Endothelial cell of umbilical vein (primary cell): ENCODE measurements around the gene KASH5. TPM values are rescaled to one million over a fixed set of nuclear protein-coding genes. Genes with fewer than 3 reads are reported as not detected.

Experiments
- BruUV-seq: library from RNA; stranded (reverse); fragments of 400-500 nt; replicated peaks from 2 replicates; lab custom pipeline; 2021; lab: Mats Ljungman, UMichigan
- CTCF ChIA-PET: fragments of 300-600, 350-600 bp; sonication (Branson Sonifier 250); formaldehyde crosslinking; loops from one replicate; lab custom pipeline; 2021; ENCODE audit warnings: antibody characterized with exemption, inconsistent platforms; lab: Charles Lee
- POLR2A ChIA-PET: fragments of 300-600, 350-600 bp; sonication (Branson Sonifier 250); formaldehyde crosslinking; loops from one replicate; lab custom pipeline; 2021; ENCODE audit warnings: antibody characterized with exemption, inconsistent platforms; lab: Charles Lee
- DNase-seq: peaks from one replicate; pipeline ENCODE4 v3.0.0-alpha.2; 2011; ENCODE audit warnings: low read depth, low spot score
- FAIRE-seq: peaks from 2 replicates; lab custom pipeline; 2011; peaks lifted over from hg19 to GRCh38; lab: Jason Lieb, UNC
- H2AFZ ChIP-seq: 2 replicates; pipeline ENCODE4 v1.6.0; 2012; ENCODE audit warnings: low read depth, low read length, control low read depth, inconsistent platforms
- H3K27ac ChIP-seq: 2 replicates; pipeline ENCODE4 v1.5.1; 2011; ENCODE audit warnings: low read depth, mild to moderate bottlenecking, control low read depth, low read length, moderate library complexity; ENCODE audit not compliant: insufficient read depth
- H3K27me3 ChIP-seq, 2 experiments: 2 replicates each; pipeline versions ENCODE4 v1.6.0 to v1.6.1; 2011; ENCODE audit warnings: low read length in 2 of 2, mixed read lengths in 1 of 2; ENCODE audit not compliant: control insufficient read depth in 2 of 2, insufficient read depth in 2 of 2
- H3K36me3 ChIP-seq, 2 experiments: 2 replicates in 1 of 2; 3 replicates in 1 of 2; pipeline ENCODE4 v1.5.1; 2011; ENCODE audit warnings: low read length in 2 of 2, mild to moderate bottlenecking in 1 of 2, moderate library complexity in 1 of 2; ENCODE audit not compliant: control insufficient read depth in 2 of 2, insufficient read depth in 2 of 2; ENCODE audit errors: extremely low read depth in 1 of 2
- H3K4me1 ChIP-seq: 3 replicates; pipeline ENCODE4 v1.5.1; 2011; ENCODE audit warnings: mild to moderate bottlenecking, low read length; ENCODE audit not compliant: control insufficient read depth, insufficient read depth; ENCODE audit errors: extremely low read depth
- H3K4me2 ChIP-seq: 2 replicates; pipeline ENCODE4 v1.6.1; 2011; ENCODE audit warnings: low read length, control low read depth, mixed read lengths; ENCODE audit not compliant: insufficient read depth
- H3K4me3 ChIP-seq, 3 experiments: fragments of 200-600 bp in 1 of 3; sonication (generic), shearing (Covaris generic) in 1 of 3; replicated peaks in 1 of 3; 2 replicates each; pipeline ENCODE4 v1.5.1; 2011 to 2016; ENCODE audit warnings: control low read depth in 3 of 3, low read length in 3 of 3, mild to moderate bottlenecking in 2 of 3, inconsistent platforms in 1 of 3, low read depth in 1 of 3, moderate library complexity in 1 of 3; ENCODE audit not compliant: insufficient read depth in 1 of 3
- H3K79me2 ChIP-seq: 2 replicates; pipeline ENCODE4 v1.6.0; 2012; ENCODE audit warnings: low read length, inconsistent platforms; ENCODE audit not compliant: control insufficient read depth, insufficient read depth
- H3K9ac ChIP-seq: replicated peaks from 2 replicates; pipeline ENCODE3; 2011; ENCODE audit warnings: low read length, control low read depth; ENCODE audit not compliant: insufficient read depth; ENCODE audit errors: extremely low read depth
- H3K9me1 ChIP-seq: replicated peaks from 3 replicates; pipeline ENCODE4 v1.6.0; 2011; ENCODE audit warnings: mild to moderate bottlenecking, low read length; ENCODE audit not compliant: control insufficient read depth, insufficient read depth; ENCODE audit errors: extremely low read depth
- H3K9me3 ChIP-seq: replicated peaks from 2 replicates; pipeline ENCODE4 v1.5.1; 2012; ENCODE audit warnings: low read length, inconsistent platforms; ENCODE audit not compliant: control insufficient read depth, insufficient read depth
- H4K20me1 ChIP-seq: replicated peaks from 2 replicates; pipeline ENCODE3; 2011; ENCODE audit warnings: mild to moderate bottlenecking, low read length; ENCODE audit not compliant: control insufficient read depth, insufficient read depth; ENCODE audit errors: extremely low read depth
- CTCF ChIP-seq, 2 donors: IDR thresholded peaks; 1 replicate in 1 of 2; 2 replicates in 1 of 2; pipeline ENCODE4 v1.5.1; 2011; ENCODE audit warnings: low read length in 2 of 2, mild to moderate bottlenecking in 2 of 2, moderate library complexity in 2 of 2, control low read depth in 1 of 2, inconsistent platforms in 1 of 2, low read depth in 1 of 2; ENCODE audit not compliant: insufficient read depth in 1 of 2; ENCODE audit errors: extremely low read depth in 1 of 2
- EZH2 ChIP-seq: IDR thresholded peaks from 2 replicates; pipeline ENCODE4 v1.6.1; 2012; ENCODE audit warnings: borderline replicate concordance, low read depth, mild to moderate bottlenecking, moderate library complexity, low read length, inconsistent platforms; ENCODE audit not compliant: severe bottlenecking
- FOS ChIP-seq: IDR thresholded peaks from 2 replicates; pipeline ENCODE4 v1.6.1; 2011; ENCODE audit warnings: mild to moderate bottlenecking, low read length, moderate library complexity, borderline replicate concordance; ENCODE audit not compliant: insufficient read depth
- GATA2 ChIP-seq: IDR thresholded peaks from 2 replicates; pipeline ENCODE4 v1.7.0; 2011; ENCODE audit warnings: low read depth, mild to moderate bottlenecking, moderate library complexity, mixed read lengths, low read length; ENCODE audit not compliant: insufficient read length, insufficient read depth
- JUN ChIP-seq: IDR thresholded peaks from 2 replicates; pipeline ENCODE4 v1.6.1; 2011; ENCODE audit warnings: borderline replicate concordance, low read depth; ENCODE audit not compliant: insufficient read length, insufficient read depth
- MAX ChIP-seq: IDR thresholded peaks from 2 replicates; pipeline ENCODE4 v1.6.1; 2011; ENCODE audit not compliant: insufficient read depth, insufficient read length
- MYC ChIP-seq: IDR thresholded peaks from one replicate; pipeline ENCODE4 v1.6.1; 2011; ENCODE audit warnings: mild to moderate bottlenecking, low read depth, low read length
- POLR2A ChIP-seq: IDR thresholded peaks from 2 replicates; pipeline ENCODE4 v1.6.1; 2012; ENCODE audit warnings: low read depth, mild to moderate bottlenecking, control low read depth, low read length
- POLR2AphosphoS5 ChIP-seq: IDR thresholded peaks from 2 replicates; pipeline ENCODE4 v1.6.1; 2012; ENCODE audit warnings: low read depth, mild to moderate bottlenecking, control low read depth, low read length, moderate library complexity; ENCODE audit not compliant: insufficient read depth
- dilution Hi-C: fragments of 300-500 bp; cut with MboI; formaldehyde crosslinking; loops from one replicate; pipeline ENCODE4 v1.15.0; 2019; ENCODE audit warnings: low sequenced_read_pairs; ENCODE audit not compliant: extremely low pct_ligation_motif_present
- intact Hi-C: fragments of 100-400 bp; cut with micrococcal nuclease; formaldehyde crosslinking; loops from one replicate; pipeline ENCODE4 v1.10.0; 2022
- polyA plus RNA-seq, 4 experiments: library from polyadenylated mRNA; depleted of rRNA in 3 of 4; stranded (reverse) in 3 of 4; unstranded in 1 of 4; fragments of >200 nt; gene quantifications; 2 replicates each; pipeline versions ENCODE4 v1.2.1 to v1.2.3, GENCODE V29; 2011 to 2012; ENCODE audit warnings: missing spikeins in 1 of 4
- total RNA-seq: library from RNA; stranded (reverse); gene quantifications from 2 replicates; pipeline ENCODE4 v1.2.3, GENCODE V29; 2021

KASH5 gene
- total and polyA plus RNA-seq, 2 donors (not counting 3 experiments of a cell fraction or from before 2014, with no cell fraction given): 0.03 TPM; not detected in 1

- H2AFZ ChIP-seq: no peak overlapping the region
- no peaks in the 10 kb centered on the region for H3K9me3 ChIP-seq
- no peak for TF ChIP-seq FOS
- TF ChIP-seq EZH2: no peak
- no peak for TF ChIP-seq GATA2
- no peak for TF ChIP-seq MYC
- no peak for TF ChIP-seq POLR2A
- TF ChIP-seq CTCF (IDR thresholded peaks at IDR 0.05; ENCODE audit: extremely low read depth in 1 of 2, insufficient read depth in 1 of 2, low read depth in 1 of 2, low read length in 2 of 2): no peak
- TF ChIP-seq JUN: no peak
- no peak for TF ChIP-seq MAX
- no peak for TF ChIP-seq POLR2AphosphoS5
- no peaks in the 10 kb centered on the region for H3K9me1 ChIP-seq
- no peaks in the 10 kb centered on the region for H4K20me1 ChIP-seq
- DNase-seq: no peak
- peaks cover 10 to 18% of the 10 kb centered on the region in 2 experiments for H3K36me3 ChIP-seq
- H3K9ac ChIP-seq: no peak overlapping the region
- POLR2A ChIA-PET: no interaction called here
- dilution Hi-C loops: no loop called here
- H3K4me3 ChIP-seq: no peak overlapping the region
- peaks cover 25% of the 10 kb centered on the region for H3K4me1 ChIP-seq
- BruUV-seq: no TSS peak
- H3K27ac ChIP-seq: no peak overlapping the region
- H3K4me2 ChIP-seq: no peak overlapping the region
- CTCF ChIA-PET: no interaction called here
- H3K27me3 ChIP-seq: no peaks in the 10 kb centered on the region
- FAIRE-seq: no peak
- intact Hi-C loops: no loop called here
- H3K79me2 ChIP-seq: peaks cover 37% of the 10 kb centered on the region
Measured at GRCh38 chr19:49357186-49357585, 30.9 kb upstream of the KASH5 start.
